Suprapubic skin (tissue), 4 donors: ENCODE data around the gene SPA17.

ENCODE experiments used
- POLR2A ChIP-seq, 2 donors: fragments of 450-650 bp; IDR thresholded peaks; one replicate each; pipeline ENCODE4 v1.6.1; 2017; ENCODE audit warnings: antibody characterized with exemption in 2 of 2, mild to moderate bottlenecking in 2 of 2, moderate library complexity in 2 of 2
- POLR2AphosphoS5 ChIP-seq, 3 donors: sonication (generic); formaldehyde crosslinking; IDR thresholded peaks; one replicate each; pipeline ENCODE4 v1.6.1; 2017; ENCODE audit warnings: antibody characterized with exemption in 3 of 3
- TF ChIP-seq, protein P1 (sequence below), 2 donors: fragments of 200-600 bp in 1 of 2; fragments of 450-650 bp in 1 of 2; sonication (generic) in 1 of 2; IDR thresholded peaks; one replicate each; pipeline ENCODE4 v1.5.1; 2016 to 2019; ENCODE audit warnings: antibody characterized with exemption in 2 of 2, mild to moderate bottlenecking in 1 of 2, moderate library complexity in 1 of 2

DNA sequence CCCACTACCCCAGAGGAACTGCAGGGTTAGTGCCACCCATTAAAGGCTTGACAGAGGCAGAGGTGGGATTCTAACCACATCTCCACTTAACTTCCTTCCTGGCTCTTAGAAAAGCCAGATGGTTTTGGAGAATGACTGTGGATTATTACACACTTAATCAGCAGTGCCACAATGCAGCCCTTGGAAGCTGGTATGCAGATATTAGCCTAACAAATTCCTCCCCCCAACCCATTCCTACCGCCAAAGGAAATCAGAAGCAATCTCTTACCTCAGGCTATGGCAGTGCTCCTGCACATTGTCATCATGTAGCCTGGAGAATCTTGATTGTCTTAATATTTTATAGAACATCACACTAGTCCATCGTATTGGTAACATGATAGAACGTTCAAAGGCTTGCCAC is 42.9 kb downstream of the SPA17 start:
- TF ChIP-seq POLR2A (IDR thresholded peaks at IDR 0.05) (no peak), POLR2AphosphoS5 (IDR thresholded peaks at IDR 0.05) (no peak)
- TF ChIP-seq, protein P1, sequence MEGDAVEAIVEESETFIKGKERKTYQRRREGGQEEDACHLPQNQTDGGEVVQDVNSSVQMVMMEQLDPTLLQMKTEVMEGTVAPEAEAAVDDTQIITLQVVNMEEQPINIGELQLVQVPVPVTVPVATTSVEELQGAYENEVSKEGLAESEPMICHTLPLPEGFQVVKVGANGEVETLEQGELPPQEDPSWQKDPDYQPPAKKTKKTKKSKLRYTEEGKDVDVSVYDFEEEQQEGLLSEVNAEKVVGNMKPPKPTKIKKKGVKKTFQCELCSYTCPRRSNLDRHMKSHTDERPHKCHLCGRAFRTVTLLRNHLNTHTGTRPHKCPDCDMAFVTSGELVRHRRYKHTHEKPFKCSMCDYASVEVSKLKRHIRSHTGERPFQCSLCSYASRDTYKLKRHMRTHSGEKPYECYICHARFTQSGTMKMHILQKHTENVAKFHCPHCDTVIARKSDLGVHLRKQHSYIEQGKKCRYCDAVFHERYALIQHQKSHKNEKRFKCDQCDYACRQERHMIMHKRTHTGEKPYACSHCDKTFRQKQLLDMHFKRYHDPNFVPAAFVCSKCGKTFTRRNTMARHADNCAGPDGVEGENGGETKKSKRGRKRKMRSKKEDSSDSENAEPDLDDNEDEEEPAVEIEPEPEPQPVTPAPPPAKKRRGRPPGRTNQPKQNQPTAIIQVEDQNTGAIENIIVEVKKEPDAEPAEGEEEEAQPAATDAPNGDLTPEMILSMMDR (IDR thresholded peaks at IDR 0.05): no peak
